GM19467 (cell line): ENCODE measurements around the gene PRPF19.

Experiments
- ATAC-seq: cut with Tn5 transposase; IDR thresholded peaks from one replicate; pipeline ENCODE4 v1.9.1; 2021; ENCODE audit warnings: mild to moderate bottlenecking, moderate library complexity; ENCODE audit not compliant: unreplicated experiment

Gene PRPF19

GRCh38 chr11:60876168-60876485 lies 30.3 kb downstream of the PRPF19 start:
- ATAC-seq: no peak

GRCh38 chr11:60875366-60876167 lies 30.8 kb downstream of the PRPF19 start:
- ATAC-seq: no peak

- ATAC-seq: no peak
These were observed 31.7 kb downstream of the PRPF19 start for GRCh38 chr11:60874421-60875365.

GRCh38 chr11:60873533-60873932 lies 32.9 kb downstream of the PRPF19 start:
- ATAC-seq: no peak

- no peak for ATAC-seq
These were observed 33.3 kb downstream of the PRPF19 start for GRCh38 chr11:60872961-60873524.

- ATAC-seq: no peak
These were observed 34.0 kb downstream of the PRPF19 start for GRCh38 chr11:60872124-60872960.

- ATAC-seq: no peak
These were observed 34.9 kb downstream of the PRPF19 start for GRCh38 chr11:60871378-60872061.

- no peak for ATAC-seq
These were observed 35.5 kb downstream of the PRPF19 start for GRCh38 chr11:60870733-60871377.

- ATAC-seq: no peak
These were observed 36.1 kb downstream of the PRPF19 start for GRCh38 chr11:60870276-60870675.

- no peak for ATAC-seq
These were observed 36.9 kb downstream of the PRPF19 start for GRCh38 chr11:60869451-60869825.

GRCh38 chr11:60868682-60869450 lies 37.5 kb downstream of the PRPF19 start:
- ATAC-seq: no peak

GRCh38 chr11:60867871-60868681 lies 38.3 kb downstream of the PRPF19 start:
- no peak for ATAC-seq

- ATAC-seq: no peak
These were observed 39.2 kb downstream of the PRPF19 start, which contains the start of gene ZP1 for GRCh38 chr11:60866911-60867870. Gene ZP1, plus strand, starts transcription at chr11:60867542. Its CDS starts 20 bp downstream, at chr11:60867562.

- no peak for ATAC-seq
These were observed 41.4 kb downstream of the PRPF19 start for GRCh38 chr11:60864856-60865513.

GRCh38 chr11:60863550-60864521 lies 42.5 kb downstream of the PRPF19 start:
- ATAC-seq: no peak
